Esophagus (tissue), 2 donors: ENCODE measurements around the gene CGB5. TPM values are rescaled to one million over a fixed set of nuclear protein-coding genes. Genes with fewer than 3 reads are reported as not detected.
"Not testable (repeated sequence)": the region's sequence is repeated elsewhere in the genome, so short reads cannot be mapped to it uniquely, and the experiment has no call there.

Experiments
- H3K27ac ChIP-seq, 2 donors: one replicate each; pipeline ENCODE4 v1.5.1; 2013; ENCODE audit warnings: low read depth in 2 of 2, mild to moderate bottlenecking in 2 of 2, inconsistent platforms in 1 of 2, low read length in 1 of 2, moderate library complexity in 1 of 2
- H3K27me3 ChIP-seq, 2 donors: one replicate each; pipeline ENCODE4 v1.6.1; 2013; ENCODE audit warnings: low read length in 2 of 2, control low read depth in 1 of 2, mild to moderate bottlenecking in 1 of 2; ENCODE audit not compliant: insufficient read depth in 2 of 2, control insufficient read depth in 1 of 2
- H3K36me3 ChIP-seq, 2 donors: one replicate each; pipeline ENCODE4 v1.6.1; 2013; ENCODE audit warnings: low read length in 1 of 2; ENCODE audit not compliant: control insufficient read depth in 2 of 2, insufficient read depth in 2 of 2
- H3K4me1 ChIP-seq, 2 donors: one replicate each; pipeline ENCODE4 v1.6.1; 2013; ENCODE audit warnings: low read length in 1 of 2; ENCODE audit not compliant: control insufficient read depth in 2 of 2, insufficient read depth in 2 of 2
- H3K4me3 ChIP-seq, 2 donors: one replicate each; pipeline ENCODE4 v1.5.1; 2013; ENCODE audit warnings: low read length in 2 of 2, mild to moderate bottlenecking in 2 of 2, low read depth in 1 of 2, moderate library complexity in 1 of 2
- H3K9me3 ChIP-seq, 2 donors: one replicate each; pipeline ENCODE4 v1.6.1; 2013; ENCODE audit warnings: mild to moderate bottlenecking in 2 of 2, low read depth in 1 of 2, low read length in 1 of 2, moderate library complexity in 1 of 2; ENCODE audit not compliant: control insufficient read depth in 2 of 2, insufficient read depth in 1 of 2
- WGBS, 2 donors: extraction: QIAGEN DNeasy Blood & Tissue Kit; methylation state at CpG; one replicate each; pipeline ENCODE4 v1.1.7; 2013; 5-methylcytosine and 5-hydroxymethylcytosine counted together
- polyA plus RNA-seq, 2 donors: library from polyadenylated mRNA; stranded (reverse); fragments of 200-250 nt; gene quantifications; one replicate each; pipeline ENCODE4 v1.2.3, GENCODE V29; 2013
- donor health status: healthy with polysubstance abuse.
- donor health status: Bipolar disorder and iron deficiency.

Gene CGB5
- polyA plus RNA-seq, 2 donors: 0.39 TPM; not detected in 1

GRCh38 chr19:49020342-49020741, 23.3 kb upstream of the CGB5 start:
- H3K9me3 ChIP-seq: peaks cover 0 to 2% of the 10 kb centered on the region in 2 donors
- H3K27me3 ChIP-seq: no peaks in the 10 kb centered on the region
- H3K27ac ChIP-seq: no peak overlapping the region
- no peak overlapping the region for H3K4me3 ChIP-seq
- H3K36me3 ChIP-seq: peaks cover 3 to 8% of the 10 kb centered on the region in 2 donors
- H3K4me1 ChIP-seq: peaks cover 2 to 7% of the 10 kb centered on the region in 2 donors
- WGBS, 2 donors: 46 to 69% methylated on average over 11 of the region's 11 CpGs

GRCh38 chr19:49020931-49021895, 22.4 kb upstream of the CGB5 start:
- Histone ChIP-seq H3K27me3 (no peaks in the 10 kb centered on the region), H3K4me1 (peaks cover 2 to 7% of the 10 kb centered on the region in 2 donors), H3K4me3 (no peak overlapping the region), H3K36me3 (no peaks in the 10 kb centered on the region), H3K9me3 (peaks cover 0 to 2% of the 10 kb centered on the region in 2 donors), H3K27ac (no peak overlapping the region)
- WGBS, 2 donors: 30 to 41% methylated on average over 16 of the region's 16 CpGs

- 89 to 95% methylated on average over 9 of the region's 9 CpGs for WGBS, 2 donors
- no peaks in the 10 kb centered on the region for H3K27me3 ChIP-seq
Measured at GRCh38 chr19:49022116-49022515, 21.5 kb upstream of the CGB5 start.

GRCh38 chr19:49024233-49024632, 19.4 kb upstream of the CGB5 start, which contains the start of gene CGB3:
TSS of gene CGB3 (minus strand) at chr19:49024333. CDS start at chr19:49023971, 362 bp downstream.
- not testable (repeated sequence) for H3K9me3 ChIP-seq, H3K27me3 ChIP-seq, H3K4me3 ChIP-seq, H3K36me3 ChIP-seq, H3K27ac ChIP-seq, H3K4me1 ChIP-seq
- 61 to 69% methylated on average over 2 to 13 of the region's 15 CpGs for WGBS, 2 donors

More at GRCh38 chr19:49022116-49022515, 21.5 kb upstream of the CGB5 start:
- Histone ChIP-seq H3K9me3 (peaks cover 0 to 2% of the 10 kb centered on the region in 2 donors), H3K4me1 (peaks cover 2 to 7% of the 10 kb centered on the region in 2 donors), H3K4me3 (no peak overlapping the region), H3K36me3 (no peaks in the 10 kb centered on the region), H3K27ac (no peak overlapping the region)

- not testable (repeated sequence) for H3K27me3 ChIP-seq, H3K36me3 ChIP-seq, H3K9me3 ChIP-seq, H3K27ac ChIP-seq, H3K4me1 ChIP-seq, H3K4me3 ChIP-seq
- 80 to 81% methylated on average over 3 to 4 of the region's 6 CpGs for WGBS, 2 donors
Measured at GRCh38 chr19:49025088-49025487, 18.6 kb upstream of the CGB5 start.

GRCh38 chr19:49025599-49025998, 18.0 kb upstream of the CGB5 start:
- H3K4me3 ChIP-seq, H3K27ac ChIP-seq, H3K9me3 ChIP-seq, H3K4me1 ChIP-seq, H3K36me3 ChIP-seq, H3K27me3 ChIP-seq: not testable (repeated sequence)
- WGBS, 2 donors: 76 to 81% methylated on average over 23 of the region's 23 CpGs

- H3K27me3 ChIP-seq, H3K36me3 ChIP-seq, H3K27ac ChIP-seq, H3K4me3 ChIP-seq, H3K4me1 ChIP-seq, H3K9me3 ChIP-seq: not testable (repeated sequence)
- WGBS, 2 donors: 75 to 91% methylated on average over 3 to 9 of the region's 9 CpGs
Measured at GRCh38 chr19:49028686-49029085, 15.0 kb upstream of the CGB5 start.

- not testable (repeated sequence) for H3K4me1 ChIP-seq, H3K4me3 ChIP-seq, H3K27me3 ChIP-seq, H3K9me3 ChIP-seq, H3K27ac ChIP-seq, H3K36me3 ChIP-seq
- WGBS, 2 donors: 81 to 83% methylated on average over 12 to 14 of the region's 14 CpGs
Measured at GRCh38 chr19:49029749-49030148, 13.9 kb upstream of the CGB5 start.

- H3K36me3 ChIP-seq, H3K9me3 ChIP-seq, H3K27ac ChIP-seq, H3K4me1 ChIP-seq, H3K4me3 ChIP-seq, H3K27me3 ChIP-seq: not testable (repeated sequence)
- WGBS, 2 donors: 89 to 92% methylated on average over 3 to 5 of the region's 8 CpGs
Measured at GRCh38 chr19:49030323-49030722, 13.3 kb upstream of the CGB5 start.
